Neural crest cell (in vitro differentiated cells): ENCODE results near the gene PDHB. TPM values are rescaled to one million over a fixed set of nuclear protein-coding genes. Genes with fewer than 3 reads are reported as not detected.

Experiments
- DNase-seq: peaks from one replicate; pipeline ENCODE4 v3.0.0; 2021; ENCODE audit warnings: low read depth, mixed read lengths, low spot score
- H3K27ac Mint-ChIP-seq: one replicate; pipeline ENCODE4 v1.8.0; 2021; ENCODE audit warnings: mild to moderate bottlenecking, mixed read lengths; ENCODE audit not compliant: unreplicated experiment
- H3K27me3 Mint-ChIP-seq: 2 replicates; pipeline ENCODE4 v1.8.0; 2021; ENCODE audit warnings: low read depth, mild to moderate bottlenecking, mixed read lengths
- H3K36me3 Mint-ChIP-seq: 2 replicates; pipeline ENCODE4 v1.8.0; 2021; ENCODE audit warnings: low read depth, mild to moderate bottlenecking, mixed read lengths
- H3K4me1 Mint-ChIP-seq: 2 replicates; pipeline ENCODE4 v1.8.0; 2021; ENCODE audit warnings: mixed read lengths
- H3K4me3 Mint-ChIP-seq: one replicate; pipeline ENCODE4 v1.8.0; 2021; ENCODE audit warnings: mild to moderate bottlenecking, mixed read lengths
- H3K9me3 Mint-ChIP-seq: 2 replicates; pipeline ENCODE4 v1.8.0; 2021; ENCODE audit warnings: mixed read lengths
- CTCF ChIP-seq: fragments of 200-600 bp; sonication (generic); conservative IDR thresholded peaks from 2 replicates; pipeline ENCODE4 v1.5.0; 2021; ENCODE audit warnings: antibody characterized with exemption, mild to moderate bottlenecking
- long read RNA-seq: library from polyadenylated mRNA; unstranded; transcript quantifications from one replicate; pipeline ENCODE4 v2.0.0, GENCODE V29; 2020
- total RNA-seq: library from RNA; stranded (reverse); gene quantifications from 2 replicates; pipeline ENCODE4 v1.2.1, GENCODE V29; 2021

PDHB gene
- total RNA-seq = 63.5 and 71.4 TPM in 2 replicates
- long read RNA-seq, transcript PDHB-203 (9 exons, 1,535 nt) = minor isoform, 12 of 428 reads
- long read RNA-seq, transcript PDHB-202 (9 exons, 1,478 nt) = minor isoform, 7 of 428 reads
- long read RNA-seq, transcript PDHB-201 (10 exons, 1,527 nt) = major isoform, 384 of 428 reads
- long read RNA-seq, partial matches to known transcripts = 9 of 428 reads
- long read RNA-seq, other reads (novel, unspliced or antisense) = 12 of 428 reads

GRCh38 chr3:58433400-58434167 is at the start of gene PDHB:
PDHB (minus strand) TSS chr3:58433832; CDS start chr3:58433809, 23 bp downstream.
- no peak for TF ChIP-seq CTCF
- Mint-ChIP-seq H3K4me1 (peaks cover 28% of the 10 kb centered on the region), H3K27ac (peak within 1 kb of the TSS; percentile 99), H3K4me3 (peak within 1 kb of the TSS; percentile 96), H3K36me3 (peaks cover 5% of the 10 kb centered on the region), H3K9me3 (no peaks in the 10 kb centered on the region), H3K27me3 (peaks cover 4% of the 10 kb centered on the region)
- peak; percentile 82 for DNase-seq

- no peak for TF ChIP-seq CTCF
- no peak overlapping the region for H3K4me3 Mint-ChIP-seq
- DNase-seq = no peak
These were observed 49.4 kb upstream of the PDHB start for GRCh38 chr3:58482917-58483636.

GRCh38 chr3:58480309-58480708 is 46.7 kb upstream of the PDHB start:
- Mint-ChIP-seq H3K9me3 (peaks cover 4% of the 10 kb centered on the region), H3K4me3 (no peak overlapping the region), H3K27me3 (no peaks in the 10 kb centered on the region), H3K4me1 (peaks cover under 1% of the 10 kb centered on the region), H3K27ac (no peak overlapping the region), H3K36me3 (no peaks in the 10 kb centered on the region)
- no peak for TF ChIP-seq CTCF
- DNase-seq = no peak

More at GRCh38 chr3:58482917-58483636, 49.4 kb upstream of the PDHB start:
- Mint-ChIP-seq H3K4me1 (no peaks in the 10 kb centered on the region), H3K36me3 (no peaks in the 10 kb centered on the region), H3K27me3 (peaks cover 18% of the 10 kb centered on the region), H3K9me3 (peaks cover 4% of the 10 kb centered on the region), H3K27ac (no peak overlapping the region)

GRCh38 chr3:58478781-58479180 is 45.1 kb upstream of the PDHB start:
- no peaks in the 10 kb centered on the region for H3K36me3 Mint-ChIP-seq
- no peak overlapping the region for H3K4me3 Mint-ChIP-seq
- no peak for DNase-seq
- peaks cover 5% of the 10 kb centered on the region for H3K4me1 Mint-ChIP-seq
- TF ChIP-seq CTCF = no peak
- no peaks in the 10 kb centered on the region for H3K27me3 Mint-ChIP-seq
- no peak overlapping the region for H3K27ac Mint-ChIP-seq
- H3K9me3 Mint-ChIP-seq = peaks cover 4% of the 10 kb centered on the region

- Mint-ChIP-seq H3K27me3 (no peaks in the 10 kb centered on the region), H3K9me3 (peaks cover 4% of the 10 kb centered on the region), H3K4me3 (no peak overlapping the region), H3K4me1 (peaks cover 17% of the 10 kb centered on the region), H3K36me3 (no peaks in the 10 kb centered on the region), H3K27ac (no peak overlapping the region)
- no peak for DNase-seq
- TF ChIP-seq CTCF = no peak
These were observed 41.4 kb upstream of the PDHB start for GRCh38 chr3:58474967-58475578.
